ENCODE data around the gene AGBL4. TPM values are rescaled to one million over a fixed set of nuclear protein-coding genes. Genes with fewer than 3 reads are reported as not detected.

The AGBL4 gene
- polyA plus RNA-seq, 1 donor (not counting 4 experiments of a cell fraction or from before 2014, with no cell fraction given), result not detected

- dilution Hi-C loops (cut with MboI; ENCODE audit: extremely low pct_ligation_motif_present, low sequenced_read_pairs), result no loop called here
- TF ChIP-seq CTCF (optimal IDR thresholded peaks at IDR 0.05 in 1 of 3, IDR thresholded peaks at IDR 0.05 in 1 of 3, conservative IDR thresholded peaks at IDR 0.05 in 1 of 3; ENCODE audit: extremely low read depth in 1 of 3, insufficient read depth in 2 of 3, low read length in 3 of 3), result no peak
- no peak for TF ChIP-seq EZH2 (IDR thresholded peaks at IDR 0.05; ENCODE audit: low read length)
- FAIRE-seq, result no peak
- Histone ChIP-seq H3K9me1 (ENCODE audit: control insufficient read depth, extremely low read depth, insufficient read depth, low read length) (no peaks in the 10 kb centered on the region), H3K27me3 (ENCODE audit: control insufficient read depth, extremely low read depth, insufficient read depth, low read length) (peaks cover under 1% of the 10 kb centered on the region), H3K9ac (ENCODE audit: control insufficient read depth, extremely low read depth, insufficient read depth, low read length) (no peak overlapping the region), H3K4me3 (ENCODE audit: control insufficient read depth in 2 of 3, extremely low read depth in 1 of 3, insufficient read depth in 2 of 3, low read depth in 1 of 3, low read length in 3 of 3) (no peak overlapping the region), H3K4me1 (ENCODE audit: control insufficient read depth, extremely low read depth, insufficient read depth, low read length) (peaks cover 9% of the 10 kb centered on the region), H3K79me2 (ENCODE audit: control insufficient read depth, insufficient read depth, low read length) (no peaks in the 10 kb centered on the region), H2AFZ (ENCODE audit: control insufficient read depth, low read length) (no peak overlapping the region), H3K27ac (ENCODE audit: control insufficient read depth, insufficient read depth, low read length) (no peak overlapping the region), H4K20me1 (ENCODE audit: control insufficient read depth, extremely low read depth, insufficient read depth, low read length) (no peaks in the 10 kb centered on the region), H3K36me3 (ENCODE audit: control insufficient read depth in 2 of 2, extremely low read depth in 1 of 2, insufficient read depth in 2 of 2, low read length in 2 of 2) (no peaks in the 10 kb centered on the region), H3K4me2 (ENCODE audit: control insufficient read depth, extremely low read depth, insufficient read depth, low read depth, low read length) (no peak overlapping the region), H3K9me3 (ENCODE audit: control insufficient read depth, low read depth, low read length) (no peaks in the 10 kb centered on the region)
- no peak for DNase-seq (ENCODE audit: low read depth, low spot score)
Measured at GRCh38 chr1:48678710-48679505, 1344.8 kb downstream of the AGBL4 start.

- no peaks in the 10 kb centered on the region for H3K9me3 ChIP-seq (ENCODE audit: control insufficient read depth, low read depth, low read length)
- H4K20me1 ChIP-seq (ENCODE audit: control insufficient read depth, extremely low read depth, insufficient read depth, low read length), result no peaks in the 10 kb centered on the region
- H2AFZ ChIP-seq (ENCODE audit: control insufficient read depth, low read length), result no peak overlapping the region
- peak; percentile 40 for DNase-seq (ENCODE audit: low read depth, low spot score)
- no peak overlapping the region for H3K27ac ChIP-seq (ENCODE audit: control insufficient read depth, insufficient read depth, low read length)
- no peaks in the 10 kb centered on the region for H3K79me2 ChIP-seq (ENCODE audit: control insufficient read depth, insufficient read depth, low read length)
- no peak overlapping the region for H3K4me3 ChIP-seq (ENCODE audit: control insufficient read depth in 2 of 3, extremely low read depth in 1 of 3, insufficient read depth in 2 of 3, low read depth in 1 of 3, low read length in 3 of 3)
- peak; percentile 71 for FAIRE-seq
- H3K36me3 ChIP-seq (ENCODE audit: control insufficient read depth in 2 of 2, extremely low read depth in 1 of 2, insufficient read depth in 2 of 2, low read length in 2 of 2), result no peaks in the 10 kb centered on the region
- no peak overlapping the region for H3K9ac ChIP-seq (ENCODE audit: control insufficient read depth, extremely low read depth, insufficient read depth, low read length)
- peaks cover 2% of the 10 kb centered on the region for H3K27me3 ChIP-seq (ENCODE audit: control insufficient read depth, extremely low read depth, insufficient read depth, low read length)
- dilution Hi-C loops (cut with MboI; ENCODE audit: extremely low pct_ligation_motif_present, low sequenced_read_pairs), result no loop called here
- TF ChIP-seq CTCF (optimal IDR thresholded peaks at IDR 0.05 in 1 of 3, IDR thresholded peaks at IDR 0.05 in 1 of 3, conservative IDR thresholded peaks at IDR 0.05 in 1 of 3; ENCODE audit: extremely low read depth in 1 of 3, insufficient read depth in 2 of 3, low read length in 3 of 3), result peak; percentile 79 to 87 (median 85)
- no peak for TF ChIP-seq EZH2 (IDR thresholded peaks at IDR 0.05; ENCODE audit: low read length)
- H3K4me1 ChIP-seq (ENCODE audit: control insufficient read depth, extremely low read depth, insufficient read depth, low read length), result peaks cover 9% of the 10 kb centered on the region
- H3K9me1 ChIP-seq (ENCODE audit: control insufficient read depth, extremely low read depth, insufficient read depth, low read length), result no peaks in the 10 kb centered on the region
- no peak overlapping the region for H3K4me2 ChIP-seq (ENCODE audit: control insufficient read depth, extremely low read depth, insufficient read depth, low read depth, low read length)
Measured at GRCh38 chr1:48677306-48678287, 1346.2 kb downstream of the AGBL4 start.

All from keratinocyte (primary cell).